Activated CD8-positive, alpha-beta T cell treated with anti-CD3 and anti-CD28 coated beads for 36 hours (primary cell): Measurements from ENCODE around the gene ANKFY1. TPM values are rescaled to one million over a fixed set of nuclear protein-coding genes. Genes with fewer than 3 reads are reported as not detected.

Experiments
- ATAC-seq: fragments of 200-7000 bp; cut with Tn5 transposase; one replicate; pipeline ENCODE4 v1.10.0; 2021; ENCODE audit warnings: mild to moderate bottlenecking, moderate library complexity
- CTCF ChIA-PET: fragments of 350-600 bp; sonication (Branson Sonifier 250); formaldehyde crosslinking; loops from one replicate; lab custom pipeline; 2021; ENCODE audit warnings: antibody characterized with exemption; lab: Charles Lee
- POLR2A ChIA-PET: fragments of 350-600 bp; sonication (Branson Sonifier 250); formaldehyde crosslinking; loops from one replicate; lab custom pipeline; 2021; ENCODE audit warnings: antibody characterized with exemption; lab: Charles Lee
- DNase-seq: peaks from one replicate; pipeline ENCODE4 v3.0.0-alpha.2; 2020
- H3K27ac Mint-ChIP-seq: one replicate; pipeline ENCODE4 v1.8.0; 2021; ENCODE audit warnings: mild to moderate bottlenecking, mixed read lengths
- H3K27me3 Mint-ChIP-seq: one replicate; pipeline ENCODE4 v1.8.0; 2021; ENCODE audit warnings: mixed read lengths
- H3K36me3 Mint-ChIP-seq: one replicate; pipeline ENCODE4 v1.8.0; 2021; ENCODE audit warnings: low read depth, mixed read lengths
- H3K4me1 Mint-ChIP-seq: one replicate; pipeline ENCODE4 v1.8.0; 2021; ENCODE audit warnings: low read depth, mixed read lengths
- H3K4me3 Mint-ChIP-seq: one replicate; pipeline ENCODE4 v1.8.0; 2021; ENCODE audit warnings: mild to moderate bottlenecking, moderate library complexity, mixed read lengths
- H3K9me3 Mint-ChIP-seq: one replicate; pipeline ENCODE4 v1.8.0; 2021; ENCODE audit warnings: mixed read lengths
- intact Hi-C: fragments of 100-400 bp; cut with micrococcal nuclease; formaldehyde crosslinking; loops from one replicate; pipeline ENCODE4 v1.10.0; 2022
- total RNA-seq, 2 experiments: library from RNA; stranded (reverse); gene quantifications; one replicate each; pipeline ENCODE4 v1.2.3, GENCODE V29; 2021
- TF ChIP-seq, protein P1 (sequence below): fragments of 200-600 bp; IDR thresholded peaks from one replicate; pipeline ENCODE4 v1.8.0; 2022; ENCODE audit warnings: antibody characterized with exemption, mild to moderate bottlenecking

ANKFY1 gene
- total RNA-seq, 2 experiments from 2014 or later = 46.3 to 46.8 TPM

DNA sequence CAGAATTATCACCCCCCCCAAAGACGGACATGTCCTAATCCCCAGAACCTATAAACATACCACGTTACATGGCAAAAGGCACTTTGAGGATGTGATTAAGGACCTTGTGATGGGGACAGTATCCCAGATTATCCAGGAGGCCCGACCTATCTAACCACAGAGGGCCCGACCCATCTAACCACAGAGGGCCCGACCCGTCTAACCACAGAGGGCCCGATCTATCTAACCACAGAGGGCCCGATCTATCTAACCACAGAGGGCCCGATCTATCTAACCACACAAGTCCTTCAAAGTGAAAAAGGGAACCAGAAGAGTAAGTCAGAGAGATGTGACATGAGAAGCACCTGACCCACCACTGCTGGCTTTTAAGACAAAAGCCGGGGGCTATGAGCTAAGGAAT is 56.8 kb downstream of the ANKFY1 start:
- DNase-seq (no peak), ATAC-seq (no peak)
- ChIA-PET CTCF (interaction anchor here (3.6 kb wide), 1 partner anchor 9 kb away, joined by 18 read pairs; no protein-coding TSS in a partner anchor), POLR2A (interaction anchor here (0.7 kb wide), 1 partner anchor 9 kb away, joined by 4 read pairs; no protein-coding TSS in a partner anchor)
- TF ChIP-seq, protein P1, sequence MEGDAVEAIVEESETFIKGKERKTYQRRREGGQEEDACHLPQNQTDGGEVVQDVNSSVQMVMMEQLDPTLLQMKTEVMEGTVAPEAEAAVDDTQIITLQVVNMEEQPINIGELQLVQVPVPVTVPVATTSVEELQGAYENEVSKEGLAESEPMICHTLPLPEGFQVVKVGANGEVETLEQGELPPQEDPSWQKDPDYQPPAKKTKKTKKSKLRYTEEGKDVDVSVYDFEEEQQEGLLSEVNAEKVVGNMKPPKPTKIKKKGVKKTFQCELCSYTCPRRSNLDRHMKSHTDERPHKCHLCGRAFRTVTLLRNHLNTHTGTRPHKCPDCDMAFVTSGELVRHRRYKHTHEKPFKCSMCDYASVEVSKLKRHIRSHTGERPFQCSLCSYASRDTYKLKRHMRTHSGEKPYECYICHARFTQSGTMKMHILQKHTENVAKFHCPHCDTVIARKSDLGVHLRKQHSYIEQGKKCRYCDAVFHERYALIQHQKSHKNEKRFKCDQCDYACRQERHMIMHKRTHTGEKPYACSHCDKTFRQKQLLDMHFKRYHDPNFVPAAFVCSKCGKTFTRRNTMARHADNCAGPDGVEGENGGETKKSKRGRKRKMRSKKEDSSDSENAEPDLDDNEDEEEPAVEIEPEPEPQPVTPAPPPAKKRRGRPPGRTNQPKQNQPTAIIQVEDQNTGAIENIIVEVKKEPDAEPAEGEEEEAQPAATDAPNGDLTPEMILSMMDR = no peak
- Mint-ChIP-seq H3K27me3 (no peaks in the 10 kb centered on the region), H3K36me3 (peaks cover 44% of the 10 kb centered on the region), H3K4me1 (peaks cover 15% of the 10 kb centered on the region), H3K9me3 (no peaks in the 10 kb centered on the region), H3K4me3 (no peak overlapping the region), H3K27ac (peak overlapping the region; percentile 33)
- intact Hi-C loops = no loop called here

DNA sequence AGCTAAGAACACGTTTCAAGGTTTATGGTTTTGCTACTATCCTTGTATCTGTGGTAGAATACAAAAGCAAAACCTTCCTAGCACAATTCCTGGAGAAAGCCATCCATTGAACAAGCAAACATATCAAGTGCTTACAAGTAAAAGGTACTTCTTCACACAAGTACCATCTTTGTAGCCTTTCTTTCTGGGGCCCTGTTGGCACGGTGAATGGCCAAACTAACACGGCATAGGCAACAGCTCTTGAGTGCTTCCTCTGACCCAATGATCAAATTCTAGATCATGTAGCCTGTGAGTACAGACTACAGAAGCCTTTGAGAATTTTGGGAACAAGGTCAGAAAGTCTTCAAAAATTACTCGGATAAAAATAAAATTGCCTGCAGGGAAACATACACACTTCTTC is 57.9 kb downstream of the ANKFY1 start:
- intact Hi-C loops = no loop called here
- TF ChIP-seq, protein P1 = no peak
- no peak for DNase-seq
- no peak for ATAC-seq
- no peaks in the 10 kb centered on the region for H3K9me3 Mint-ChIP-seq
- CTCF ChIA-PET = interaction anchor here (1.1 to 3.6 kb wide), 2 partner anchors 10 to 92 kb away, joined by 3 to 18 read pairs; no protein-coding TSS in a partner anchor
- H3K4me1 Mint-ChIP-seq = peaks cover 15% of the 10 kb centered on the region
- H3K36me3 Mint-ChIP-seq = peaks cover 43% of the 10 kb centered on the region
- no peaks in the 10 kb centered on the region for H3K27me3 Mint-ChIP-seq
- H3K4me3 Mint-ChIP-seq = no peak overlapping the region
- H3K27ac Mint-ChIP-seq = no peak overlapping the region
- POLR2A ChIA-PET = interaction anchor here (0.7 to 1.4 kb wide), 3 partner anchors 10 to 62 kb away, joined by 4 read pairs; no protein-coding TSS in a partner anchor

DNA sequence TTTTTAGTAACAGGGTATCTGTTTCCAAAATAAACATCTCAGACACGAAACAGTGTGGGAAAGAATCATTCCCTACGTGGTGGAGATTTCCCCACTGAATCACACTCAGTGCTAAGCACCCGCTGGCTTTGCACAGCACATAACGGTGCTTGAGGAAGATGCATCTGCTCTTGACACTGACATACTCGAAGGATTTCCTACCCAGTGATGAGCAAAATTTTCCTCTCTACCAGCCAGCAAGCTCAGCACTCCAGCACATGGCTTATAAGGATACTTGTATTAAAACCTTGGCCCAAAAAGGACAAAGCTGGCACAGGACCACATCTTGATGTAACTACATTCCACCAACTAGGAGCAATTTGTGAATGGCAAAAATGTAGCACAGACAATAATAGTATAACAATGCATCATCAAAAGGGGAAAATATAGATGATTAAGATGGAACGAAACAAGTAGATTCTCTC is 59.0 kb downstream of the ANKFY1 start:
- ChIA-PET POLR2A (interaction anchor here (0.7 to 1.4 kb wide), 2 partner anchors 14 to 185 kb away, joined by 3 to 4 read pairs; no protein-coding TSS in a partner anchor), CTCF (interaction anchor here (0.9 to 3.6 kb wide), 4 partner anchors 11 to 208 kb away, joined by 3 to 18 read pairs (median 3); no protein-coding TSS in a partner anchor)
- TF ChIP-seq, protein P1 = no peak
- H3K27me3 Mint-ChIP-seq = no peaks in the 10 kb centered on the region
- H3K4me3 Mint-ChIP-seq = no peak overlapping the region
- intact Hi-C loops = no loop called here
- ATAC-seq (no peak), DNase-seq (no peak)
- H3K27ac Mint-ChIP-seq = no peak overlapping the region
- peaks cover 15% of the 10 kb centered on the region for H3K4me1 Mint-ChIP-seq
- H3K9me3 Mint-ChIP-seq = no peaks in the 10 kb centered on the region
- peaks cover 38% of the 10 kb centered on the region for H3K36me3 Mint-ChIP-seq

DNA sequence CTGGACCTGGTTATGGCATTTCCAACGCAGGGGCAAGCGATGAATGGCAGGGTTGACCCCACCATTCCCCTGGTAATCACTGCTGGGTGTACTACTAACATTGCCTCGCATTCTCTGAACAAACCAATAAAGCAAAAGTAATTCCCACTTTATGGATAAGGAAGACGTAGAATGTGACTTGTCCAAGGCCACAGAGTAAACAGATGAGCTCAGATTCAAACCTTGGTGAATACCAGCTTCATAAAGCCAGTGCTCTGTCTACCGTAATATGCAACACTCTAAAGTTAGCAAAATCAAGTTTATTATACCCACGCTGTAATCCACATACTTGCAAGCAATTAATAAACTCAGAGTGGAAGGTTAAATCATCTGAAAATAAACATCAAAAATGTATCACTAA is 59.6 kb downstream of the ANKFY1 start:
- intact Hi-C loops = no loop called here
- CTCF ChIA-PET = interaction anchor here (0.9 to 3.6 kb wide), 3 partner anchors 12 to 209 kb away, joined by 3 to 18 read pairs (median 3); no protein-coding TSS in a partner anchor
- DNase-seq = no peak
- no peak for ATAC-seq
- TF ChIP-seq, protein P1 = no peak
- POLR2A ChIA-PET = no interaction called here
- Mint-ChIP-seq H3K36me3 (peaks cover 34% of the 10 kb centered on the region), H3K27me3 (no peaks in the 10 kb centered on the region), H3K4me3 (no peak overlapping the region), H3K4me1 (peaks cover 15% of the 10 kb centered on the region), H3K27ac (peak overlapping the region; percentile 7), H3K9me3 (no peaks in the 10 kb centered on the region)

DNA sequence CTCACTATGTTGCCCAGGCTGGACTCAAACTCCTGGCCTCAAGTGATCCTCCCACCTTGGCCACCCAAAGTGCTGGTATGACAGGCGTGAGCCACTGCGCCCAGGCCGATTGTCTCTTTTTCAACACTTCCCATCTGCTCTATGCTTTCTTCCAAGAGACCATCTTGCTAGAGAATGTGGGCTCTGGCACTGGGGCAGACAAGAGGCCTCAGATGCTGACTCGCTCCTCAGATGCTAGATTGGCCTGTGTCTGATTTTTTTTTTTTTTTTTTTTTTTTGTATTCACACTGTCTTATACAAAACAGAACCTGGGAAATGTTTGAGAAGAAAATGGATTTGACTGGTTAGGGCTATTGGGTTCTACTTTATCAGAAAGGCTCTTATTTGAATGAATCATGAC is 62.6 kb downstream of the ANKFY1 start:
- no peak overlapping the region for H3K27ac Mint-ChIP-seq
- no peaks in the 10 kb centered on the region for H3K27me3 Mint-ChIP-seq
- POLR2A ChIA-PET = no interaction called here
- TF ChIP-seq, protein P1 = no peak
- CTCF ChIA-PET = interaction anchor here (1.7 to 4.0 kb wide), 4 partner anchors 14 to 214 kb away, joined by 5 to 39 read pairs (median 18); no protein-coding TSS in a partner anchor
- ATAC-seq (no peak), DNase-seq (no peak)
- intact Hi-C loops = no loop called here
- no peaks in the 10 kb centered on the region for H3K9me3 Mint-ChIP-seq
- peaks cover 7% of the 10 kb centered on the region for H3K4me1 Mint-ChIP-seq
- no peak overlapping the region for H3K4me3 Mint-ChIP-seq
- peaks cover 20% of the 10 kb centered on the region for H3K36me3 Mint-ChIP-seq
